HepG2 (cell line): Measurements from ENCODE around the gene RAC3. TPM values are rescaled to one million over a fixed set of nuclear protein-coding genes. Genes with fewer than 3 reads are reported as not detected.

Source experiments
- ATAC-seq: fragments of 200-7000 bp; cut with Tn5 transposase; 3 replicates; pipeline ENCODE4 v1.9.1; 2020; ENCODE audit warnings: mild to moderate bottlenecking, moderate library complexity
- BruUV-seq: library from RNA; stranded (reverse); fragments of 400-500 nt; replicated peaks from 2 replicates; lab custom pipeline; 2021; lab: Mats Ljungman, UMichigan
- CTCF ChIA-PET: fragments of 300-600 bp; formaldehyde crosslinking; extraction: SDS; loops from one replicate; lab custom pipeline; 2021; ENCODE audit warnings: low total read pairs, inconsistent platforms, low intra/inter-chr PET ratio; lab: Yijun Ruan, JAX
- POLR2A ChIA-PET: fragments of 350-600 bp; sonication (Branson Sonifier 250); formaldehyde crosslinking; loops from one replicate; lab custom pipeline; 2020; ENCODE audit warnings: antibody characterized with exemption, inconsistent platforms; lab: Yijun Ruan, JAX
- DNase-seq: peaks from one replicate; pipeline ENCODE4 v3.0.0-alpha.2; 2015; ENCODE audit warnings: low spot score
- FAIRE-seq: peaks from 3 replicates; lab custom pipeline; 2011; peaks lifted over from hg19 to GRCh38; lab: Jason Lieb, UNC
- H2AFZ ChIP-seq: one replicate; pipeline ENCODE4 v1.6.1; 2011; ENCODE audit warnings: low read length, inconsistent platforms
- H3K27ac ChIP-seq: fragments of 300-600 bp; 3 replicates; pipeline ENCODE4 v1.8.0; 2011; ENCODE audit warnings: mixed run types, mild to moderate bottlenecking, mixed read lengths, low read length, inconsistent platforms; ENCODE audit not compliant: insufficient read depth; ENCODE audit errors: extremely low read length
- H3K27me3 ChIP-seq, 2 experiments: fragments of 200-600 bp in 1 of 2; 2 replicates in 1 of 2; 3 replicates in 1 of 2; pipeline versions ENCODE4 v1.6.0 to v1.8.0; 2011; ENCODE audit warnings: low read length in 2 of 2, mild to moderate bottlenecking in 2 of 2, moderate library complexity in 2 of 2, inconsistent platforms in 1 of 2; ENCODE audit not compliant: insufficient read depth in 2 of 2, control insufficient read depth in 1 of 2
- H3K36me3 ChIP-seq, 2 experiments: fragments of 200-600 bp in 1 of 2; replicated peaks in 1 of 2; 2 replicates in 1 of 2; 3 replicates in 1 of 2; pipeline versions ENCODE4 v1.5.1 to v1.8.0; 2011; ENCODE audit warnings: low read length in 2 of 2, inconsistent platforms in 1 of 2; ENCODE audit not compliant: insufficient read depth in 2 of 2, control insufficient read depth in 1 of 2
- H3K4me1 ChIP-seq: 2 replicates; pipeline ENCODE4 v1.5.1; 2012; ENCODE audit warnings: low read length, inconsistent platforms; ENCODE audit not compliant: insufficient read depth
- H3K4me2 ChIP-seq: 2 replicates; pipeline ENCODE4 v1.6.0; 2011; ENCODE audit warnings: low read depth, low read length, inconsistent platforms
- H3K4me3 ChIP-seq, 3 experiments: fragments of 200-600 bp in 1 of 3; sonication (generic), shearing (Covaris generic) in 1 of 3; replicated peaks in 1 of 3; 2 replicates each; pipeline ENCODE4 v1.5.1; 2011 to 2016; ENCODE audit warnings: low read length in 3 of 3, inconsistent platforms in 2 of 3, low read depth in 2 of 3, mild to moderate bottlenecking in 2 of 3, control low read depth in 1 of 3, mixed read lengths in 1 of 3; ENCODE audit not compliant: insufficient read depth in 1 of 3
- H3K79me2 ChIP-seq: one replicate; pipeline ENCODE4 v1.6.1; 2011; ENCODE audit warnings: low read length, inconsistent platforms; ENCODE audit not compliant: insufficient read depth
- H3K9ac ChIP-seq: 2 replicates; pipeline ENCODE4 v1.6.0; 2011; ENCODE audit warnings: mild to moderate bottlenecking, low read depth, low read length, inconsistent platforms; ENCODE audit not compliant: insufficient read depth
- H3K9me3 ChIP-seq: 2 replicates; pipeline ENCODE4 v1.5.1; 2012; ENCODE audit warnings: mild to moderate bottlenecking, low read length
- H4K20me1 ChIP-seq: 2 replicates; pipeline ENCODE4 v1.6.0; 2011; ENCODE audit warnings: inconsistent platforms, mild to moderate bottlenecking, low read length, moderate library complexity; ENCODE audit not compliant: insufficient read depth
- CENPX ChIP-seq: sonication (generic); formaldehyde crosslinking; IDR thresholded peaks from 2 replicates; pipeline ENCODE4 v1.9.0; 2021; ENCODE audit warnings: mild to moderate bottlenecking, missing genetic modification reagents, moderate library complexity
- JARID2 ChIP-seq: sonication (generic); formaldehyde crosslinking; IDR thresholded peaks from 2 replicates; pipeline ENCODE4 v1.8.1; 2023; ENCODE audit warnings: missing genetic modification reagents, inconsistent platforms; ENCODE audit not compliant: insufficient replicate concordance
- NFIB ChIP-seq: sonication (generic); formaldehyde crosslinking; IDR thresholded peaks from 2 replicates; pipeline ENCODE4 v1.9.0; 2021; ENCODE audit warnings: missing genetic modification reagents, mild to moderate bottlenecking, borderline replicate concordance
- SP5 ChIP-seq: IDR thresholded peaks from 2 replicates; pipeline ENCODE4 v1.6.1; 2016; ENCODE audit warnings: low read depth, borderline replicate concordance
- ZFP36L2 ChIP-seq: sonication (generic); formaldehyde crosslinking; IDR thresholded peaks from 2 replicates; pipeline ENCODE4 v1.4.0; 2020; ENCODE audit warnings: missing genetic modification reagents
- ZNF333 ChIP-seq: sonication (generic); formaldehyde crosslinking; IDR thresholded peaks from 2 replicates; pipeline ENCODE4 v1.4.0; 2020; ENCODE audit warnings: mild to moderate bottlenecking, missing genetic modification reagents, borderline replicate concordance
- WGBS: methylation state at CpG from one replicate; pipeline ENCODE4 v1.1.6; 2017; ENCODE audit warnings: low lambda C conversion rate; 5-methylcytosine and 5-hydroxymethylcytosine counted together
- in situ Hi-C: cut with HindIII; loops from 2 replicates; pipeline ENCODE4 v1.10.0; 2017; ENCODE audit warnings: low pct_unique_long_range_greater_than_20kb; ENCODE audit not compliant: extremely low pct_ligation_motif_present
- intact Hi-C: fragments of 100-400 bp; cut with micrococcal nuclease; formaldehyde crosslinking; loops from one replicate; pipeline ENCODE4 v1.10.0; 2022; ENCODE audit not compliant: unreplicated experiment
- polyA plus RNA-seq, 8 experiments: library from polyadenylated mRNA; depleted of rRNA in 3 of 8; stranded (reverse) in 7 of 8; unstranded in 1 of 8; fragments of >200 nt; fragmentation: Illumina TruSeq in 4 of 8; extraction: Trizol in 4 of 8; gene quantifications; 2 replicates each; pipeline versions ENCODE4 v1.2.1 to v1.2.3, GENCODE V29; 2011 to 2016; ENCODE audit warnings: low read depth in 4 of 8, missing spikeins in 1 of 8, mixed read lengths in 1 of 8; ENCODE audit not compliant: insufficient read depth in 1 of 8
- total RNA-seq, 5 experiments: library from RNA; depleted of rRNA; stranded (reverse); fragments of >200 nt; fragmentation: Illumina TruSeq; extraction: Trizol; gene quantifications; 2 replicates each; pipeline ENCODE4 v1.2.3, GENCODE V29; 2016; ENCODE audit warnings: low read depth in 1 of 5
- TF ChIP-seq, protein P1 (sequence below): sonication (generic); formaldehyde crosslinking; IDR thresholded peaks from 2 replicates; pipeline ENCODE4 v1.8.0; 2022; ENCODE audit warnings: missing genetic modification reagents, mild to moderate bottlenecking, moderate library complexity, borderline replicate concordance
- TF ChIP-seq, protein P2 (sequence below): IDR thresholded peaks from 2 replicates; pipeline ENCODE4 v1.6.1; 2016; ENCODE audit warnings: low read depth, missing genetic modification reagents, missing compliant biosample characterization
- TF ChIP-seq, protein P3 (sequence below): sonication (generic); formaldehyde crosslinking; IDR thresholded peaks from 2 replicates; pipeline ENCODE4 v1.8.0; 2022; ENCODE audit warnings: mild to moderate bottlenecking, missing genetic modification reagents, moderate library complexity
- TF ChIP-seq, protein P4 (sequence below): sonication (generic); formaldehyde crosslinking; IDR thresholded peaks from 2 replicates; pipeline ENCODE4 v1.4.0; 2020; ENCODE audit warnings: mild to moderate bottlenecking, low read depth, missing genetic modification reagents
- TF ChIP-seq, protein P5 (sequence below): IDR thresholded peaks from 2 replicates; pipeline ENCODE4 v1.6.1; 2016

Gene RAC3
- total and polyA plus RNA-seq, 2 of the 13 experiments (the other 11 are each of a cell fraction or from before 2014, with no cell fraction given), result 10.5 to 21.3 TPM

DNA sequence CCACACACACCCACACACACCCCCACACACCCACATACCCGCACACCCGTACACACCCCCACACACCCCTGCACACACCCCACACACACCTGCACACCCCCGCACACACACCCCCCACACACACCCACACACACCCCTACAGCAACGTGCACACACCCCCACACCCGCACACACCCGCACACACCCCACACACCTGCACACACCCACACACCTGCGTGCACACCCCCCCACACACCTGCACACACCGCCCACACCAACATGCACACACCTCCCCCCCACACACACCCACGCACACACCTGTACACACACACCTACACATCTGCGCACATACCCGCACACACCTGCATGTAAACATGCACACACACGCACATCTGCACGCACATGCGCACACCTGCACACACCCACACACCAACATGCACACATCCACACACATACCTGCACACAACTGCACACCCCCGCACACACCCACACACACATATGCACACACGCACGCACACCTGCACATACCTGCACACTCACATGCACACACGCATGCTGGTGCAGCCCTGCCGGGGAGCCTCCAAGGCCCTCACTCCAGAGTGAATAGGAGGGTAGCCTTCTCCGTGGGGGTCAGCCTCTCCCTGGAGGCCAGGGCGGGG lies 46.6 kb upstream of the RAC3 start:
- Histone ChIP-seq H2AFZ (no peak overlapping the region), H4K20me1 (no peaks in the 10 kb centered on the region), H3K36me3 (peaks cover 23 to 52% of the 10 kb centered on the region in 2 experiments), H3K27me3 (no peaks in the 10 kb centered on the region), H3K9ac (no peak overlapping the region), H3K79me2 (peaks cover 7% of the 10 kb centered on the region), H3K27ac (no peak overlapping the region), H3K9me3 (no peaks in the 10 kb centered on the region), H3K4me1 (peaks cover 41% of the 10 kb centered on the region), H3K4me3 (no peak overlapping the region), H3K4me2 (no peak overlapping the region)
- in situ Hi-C loops, result no loop called here
- ChIA-PET POLR2A (interaction anchor here (1.8 to 14.1 kb wide), 2 partner anchors 10 to 17 kb away, joined by 8 to 382 read pairs; no protein-coding TSS in a partner anchor), CTCF (no interaction called here)
- no peak for DNase-seq
- peak; percentile 43 for FAIRE-seq
- intact Hi-C loops, result no loop called here
- BruUV-seq, result no TSS peak
- WGBS, result 96% methylated on average over 21 of the region's 21 CpGs
- no peak for ATAC-seq
- TF ChIP-seq NFIB (no peak), ZNF333 (no peak), JARID2 (CRISPR knock-in tag) (no peak), SP5 (CRISPR knock-in tag) (no peak), ZFP36L2 (CRISPR knock-in tag) (no peak), CENPX (CRISPR knock-in tag) (no peak)
- TF ChIP-seq, protein P1, sequence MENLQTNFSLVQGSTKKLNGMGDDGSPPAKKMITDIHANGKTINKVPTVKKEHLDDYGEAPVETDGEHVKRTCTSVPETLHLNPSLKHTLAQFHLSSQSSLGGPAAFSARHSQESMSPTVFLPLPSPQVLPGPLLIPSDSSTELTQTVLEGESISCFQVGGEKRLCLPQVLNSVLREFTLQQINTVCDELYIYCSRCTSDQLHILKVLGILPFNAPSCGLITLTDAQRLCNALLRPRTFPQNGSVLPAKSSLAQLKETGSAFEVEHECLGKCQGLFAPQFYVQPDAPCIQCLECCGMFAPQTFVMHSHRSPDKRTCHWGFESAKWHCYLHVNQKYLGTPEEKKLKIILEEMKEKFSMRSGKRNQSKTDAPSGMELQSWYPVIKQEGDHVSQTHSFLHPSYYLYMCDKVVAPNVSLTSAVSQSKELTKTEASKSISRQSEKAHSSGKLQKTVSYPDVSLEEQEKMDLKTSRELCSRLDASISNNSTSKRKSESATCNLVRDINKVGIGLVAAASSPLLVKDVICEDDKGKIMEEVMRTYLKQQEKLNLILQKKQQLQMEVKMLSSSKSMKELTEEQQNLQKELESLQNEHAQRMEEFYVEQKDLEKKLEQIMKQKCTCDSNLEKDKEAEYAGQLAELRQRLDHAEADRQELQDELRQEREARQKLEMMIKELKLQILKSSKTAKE (CRISPR knock-in tag), result 0 out of 2 replicates have a peak, but pooled peaks have one; percentile 18
- TF ChIP-seq, protein P2, sequence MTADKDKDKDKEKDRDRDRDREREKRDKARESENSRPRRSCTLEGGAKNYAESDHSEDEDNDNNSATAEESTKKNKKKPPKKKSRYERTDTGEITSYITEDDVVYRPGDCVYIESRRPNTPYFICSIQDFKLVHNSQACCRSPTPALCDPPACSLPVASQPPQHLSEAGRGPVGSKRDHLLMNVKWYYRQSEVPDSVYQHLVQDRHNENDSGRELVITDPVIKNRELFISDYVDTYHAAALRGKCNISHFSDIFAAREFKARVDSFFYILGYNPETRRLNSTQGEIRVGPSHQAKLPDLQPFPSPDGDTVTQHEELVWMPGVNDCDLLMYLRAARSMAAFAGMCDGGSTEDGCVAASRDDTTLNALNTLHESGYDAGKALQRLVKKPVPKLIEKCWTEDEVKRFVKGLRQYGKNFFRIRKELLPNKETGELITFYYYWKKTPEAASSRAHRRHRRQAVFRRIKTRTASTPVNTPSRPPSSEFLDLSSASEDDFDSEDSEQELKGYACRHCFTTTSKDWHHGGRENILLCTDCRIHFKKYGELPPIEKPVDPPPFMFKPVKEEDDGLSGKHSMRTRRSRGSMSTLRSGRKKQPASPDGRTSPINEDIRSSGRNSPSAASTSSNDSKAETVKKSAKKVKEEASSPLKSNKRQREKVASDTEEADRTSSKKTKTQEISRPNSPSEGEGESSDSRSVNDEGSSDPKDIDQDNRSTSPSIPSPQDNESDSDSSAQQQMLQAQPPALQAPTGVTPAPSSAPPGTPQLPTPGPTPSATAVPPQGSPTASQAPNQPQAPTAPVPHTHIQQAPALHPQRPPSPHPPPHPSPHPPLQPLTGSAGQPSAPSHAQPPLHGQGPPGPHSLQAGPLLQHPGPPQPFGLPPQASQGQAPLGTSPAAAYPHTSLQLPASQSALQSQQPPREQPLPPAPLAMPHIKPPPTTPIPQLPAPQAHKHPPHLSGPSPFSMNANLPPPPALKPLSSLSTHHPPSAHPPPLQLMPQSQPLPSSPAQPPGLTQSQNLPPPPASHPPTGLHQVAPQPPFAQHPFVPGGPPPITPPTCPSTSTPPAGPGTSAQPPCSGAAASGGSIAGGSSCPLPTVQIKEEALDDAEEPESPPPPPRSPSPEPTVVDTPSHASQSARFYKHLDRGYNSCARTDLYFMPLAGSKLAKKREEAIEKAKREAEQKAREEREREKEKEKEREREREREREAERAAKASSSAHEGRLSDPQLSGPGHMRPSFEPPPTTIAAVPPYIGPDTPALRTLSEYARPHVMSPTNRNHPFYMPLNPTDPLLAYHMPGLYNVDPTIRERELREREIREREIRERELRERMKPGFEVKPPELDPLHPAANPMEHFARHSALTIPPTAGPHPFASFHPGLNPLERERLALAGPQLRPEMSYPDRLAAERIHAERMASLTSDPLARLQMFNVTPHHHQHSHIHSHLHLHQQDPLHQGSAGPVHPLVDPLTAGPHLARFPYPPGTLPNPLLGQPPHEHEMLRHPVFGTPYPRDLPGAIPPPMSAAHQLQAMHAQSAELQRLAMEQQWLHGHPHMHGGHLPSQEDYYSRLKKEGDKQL, result no peak
- TF ChIP-seq, protein P3, sequence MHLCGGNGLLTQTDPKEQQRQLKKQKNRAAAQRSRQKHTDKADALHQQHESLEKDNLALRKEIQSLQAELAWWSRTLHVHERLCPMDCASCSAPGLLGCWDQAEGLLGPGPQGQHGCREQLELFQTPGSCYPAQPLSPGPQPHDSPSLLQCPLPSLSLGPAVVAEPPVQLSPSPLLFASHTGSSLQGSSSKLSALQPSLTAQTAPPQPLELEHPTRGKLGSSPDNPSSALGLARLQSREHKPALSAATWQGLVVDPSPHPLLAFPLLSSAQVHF (CRISPR knock-in tag), result no peak
- TF ChIP-seq, protein P4, sequence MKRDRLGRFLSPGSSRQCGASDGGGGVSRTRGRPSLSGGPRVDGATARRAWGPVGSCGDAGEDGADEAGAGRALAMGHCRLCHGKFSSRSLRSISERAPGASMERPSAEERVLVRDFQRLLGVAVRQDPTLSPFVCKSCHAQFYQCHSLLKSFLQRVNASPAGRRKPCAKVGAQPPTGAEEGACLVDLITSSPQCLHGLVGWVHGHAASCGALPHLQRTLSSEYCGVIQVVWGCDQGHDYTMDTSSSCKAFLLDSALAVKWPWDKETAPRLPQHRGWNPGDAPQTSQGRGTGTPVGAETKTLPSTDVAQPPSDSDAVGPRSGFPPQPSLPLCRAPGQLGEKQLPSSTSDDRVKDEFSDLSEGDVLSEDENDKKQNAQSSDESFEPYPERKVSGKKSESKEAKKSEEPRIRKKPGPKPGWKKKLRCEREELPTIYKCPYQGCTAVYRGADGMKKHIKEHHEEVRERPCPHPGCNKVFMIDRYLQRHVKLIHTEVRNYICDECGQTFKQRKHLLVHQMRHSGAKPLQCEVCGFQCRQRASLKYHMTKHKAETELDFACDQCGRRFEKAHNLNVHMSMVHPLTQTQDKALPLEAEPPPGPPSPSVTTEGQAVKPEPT, result no peak
- TF ChIP-seq, protein P5, sequence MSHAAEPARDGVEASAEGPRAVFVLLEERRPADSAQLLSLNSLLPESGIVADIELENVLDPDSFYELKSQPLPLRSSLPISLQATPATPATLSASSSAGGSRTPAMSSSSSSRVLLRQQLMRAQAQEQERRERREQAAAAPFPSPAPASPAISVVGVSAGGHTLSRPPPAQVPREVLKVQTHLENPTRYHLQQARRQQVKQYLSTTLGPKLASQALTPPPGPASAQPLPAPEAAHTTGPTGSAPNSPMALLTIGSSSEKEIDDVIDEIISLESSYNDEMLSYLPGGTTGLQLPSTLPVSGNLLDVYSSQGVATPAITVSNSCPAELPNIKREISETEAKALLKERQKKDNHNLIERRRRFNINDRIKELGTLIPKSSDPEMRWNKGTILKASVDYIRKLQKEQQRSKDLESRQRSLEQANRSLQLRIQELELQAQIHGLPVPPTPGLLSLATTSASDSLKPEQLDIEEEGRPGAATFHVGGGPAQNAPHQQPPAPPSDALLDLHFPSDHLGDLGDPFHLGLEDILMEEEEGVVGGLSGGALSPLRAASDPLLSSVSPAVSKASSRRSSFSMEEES (CRISPR knock-in tag), result no peak
